Endothelial cell of umbilical vein (primary cell): ENCODE data around the gene L3MBTL4. TPM values are rescaled to one million over a fixed set of nuclear protein-coding genes. Genes with fewer than 3 reads are reported as not detected.

Experiments used
- BruUV-seq: library from RNA; stranded (reverse); fragments of 400-500 nt; replicated peaks from 2 replicates; lab custom pipeline; 2021; lab: Mats Ljungman, UMichigan
- CTCF ChIA-PET: fragments of 300-600, 350-600 bp; sonication (Branson Sonifier 250); formaldehyde crosslinking; loops from one replicate; lab custom pipeline; 2021; ENCODE audit warnings: antibody characterized with exemption, inconsistent platforms; lab: Charles Lee
- POLR2A ChIA-PET: fragments of 300-600, 350-600 bp; sonication (Branson Sonifier 250); formaldehyde crosslinking; loops from one replicate; lab custom pipeline; 2021; ENCODE audit warnings: antibody characterized with exemption, inconsistent platforms; lab: Charles Lee
- DNase-seq: peaks from one replicate; pipeline ENCODE4 v3.0.0-alpha.2; 2011; ENCODE audit warnings: low read depth, low spot score
- FAIRE-seq: peaks from 2 replicates; lab custom pipeline; 2011; peaks lifted over from hg19 to GRCh38; lab: Jason Lieb, UNC
- H2AFZ ChIP-seq: 2 replicates; pipeline ENCODE4 v1.6.0; 2012; ENCODE audit warnings: low read depth, low read length, control low read depth, inconsistent platforms
- H3K27ac ChIP-seq: 2 replicates; pipeline ENCODE4 v1.5.1; 2011; ENCODE audit warnings: low read depth, mild to moderate bottlenecking, control low read depth, low read length, moderate library complexity; ENCODE audit not compliant: insufficient read depth
- H3K27me3 ChIP-seq, 2 experiments: 2 replicates each; pipeline versions ENCODE4 v1.6.0 to v1.6.1; 2011; ENCODE audit warnings: low read length in 2 of 2, mixed read lengths in 1 of 2; ENCODE audit not compliant: control insufficient read depth in 2 of 2, insufficient read depth in 2 of 2
- H3K36me3 ChIP-seq, 2 experiments: 2 replicates in 1 of 2; 3 replicates in 1 of 2; pipeline ENCODE4 v1.5.1; 2011; ENCODE audit warnings: low read length in 2 of 2, mild to moderate bottlenecking in 1 of 2, moderate library complexity in 1 of 2; ENCODE audit not compliant: control insufficient read depth in 2 of 2, insufficient read depth in 2 of 2; ENCODE audit errors: extremely low read depth in 1 of 2
- H3K4me1 ChIP-seq: 3 replicates; pipeline ENCODE4 v1.5.1; 2011; ENCODE audit warnings: mild to moderate bottlenecking, low read length; ENCODE audit not compliant: control insufficient read depth, insufficient read depth; ENCODE audit errors: extremely low read depth
- H3K4me2 ChIP-seq: 2 replicates; pipeline ENCODE4 v1.6.1; 2011; ENCODE audit warnings: low read length, control low read depth, mixed read lengths; ENCODE audit not compliant: insufficient read depth
- H3K4me3 ChIP-seq, 3 experiments: fragments of 200-600 bp in 1 of 3; sonication (generic), shearing (Covaris generic) in 1 of 3; replicated peaks in 1 of 3; 2 replicates each; pipeline ENCODE4 v1.5.1; 2011 to 2016; ENCODE audit warnings: control low read depth in 3 of 3, low read length in 3 of 3, mild to moderate bottlenecking in 2 of 3, inconsistent platforms in 1 of 3, low read depth in 1 of 3, moderate library complexity in 1 of 3; ENCODE audit not compliant: insufficient read depth in 1 of 3
- H3K79me2 ChIP-seq: 2 replicates; pipeline ENCODE4 v1.6.0; 2012; ENCODE audit warnings: low read length, inconsistent platforms; ENCODE audit not compliant: control insufficient read depth, insufficient read depth
- H3K9ac ChIP-seq: replicated peaks from 2 replicates; pipeline ENCODE3; 2011; ENCODE audit warnings: low read length, control low read depth; ENCODE audit not compliant: insufficient read depth; ENCODE audit errors: extremely low read depth
- H3K9me1 ChIP-seq: replicated peaks from 3 replicates; pipeline ENCODE4 v1.6.0; 2011; ENCODE audit warnings: mild to moderate bottlenecking, low read length; ENCODE audit not compliant: control insufficient read depth, insufficient read depth; ENCODE audit errors: extremely low read depth
- H3K9me3 ChIP-seq: replicated peaks from 2 replicates; pipeline ENCODE4 v1.5.1; 2012; ENCODE audit warnings: low read length, inconsistent platforms; ENCODE audit not compliant: control insufficient read depth, insufficient read depth
- H4K20me1 ChIP-seq: replicated peaks from 2 replicates; pipeline ENCODE3; 2011; ENCODE audit warnings: mild to moderate bottlenecking, low read length; ENCODE audit not compliant: control insufficient read depth, insufficient read depth; ENCODE audit errors: extremely low read depth
- EZH2 ChIP-seq: IDR thresholded peaks from 2 replicates; pipeline ENCODE4 v1.6.1; 2012; ENCODE audit warnings: borderline replicate concordance, low read depth, mild to moderate bottlenecking, moderate library complexity, low read length, inconsistent platforms; ENCODE audit not compliant: severe bottlenecking
- FOS ChIP-seq: IDR thresholded peaks from 2 replicates; pipeline ENCODE4 v1.6.1; 2011; ENCODE audit warnings: mild to moderate bottlenecking, low read length, moderate library complexity, borderline replicate concordance; ENCODE audit not compliant: insufficient read depth
- GATA2 ChIP-seq: IDR thresholded peaks from 2 replicates; pipeline ENCODE4 v1.7.0; 2011; ENCODE audit warnings: low read depth, mild to moderate bottlenecking, moderate library complexity, mixed read lengths, low read length; ENCODE audit not compliant: insufficient read length, insufficient read depth
- JUN ChIP-seq: IDR thresholded peaks from 2 replicates; pipeline ENCODE4 v1.6.1; 2011; ENCODE audit warnings: borderline replicate concordance, low read depth; ENCODE audit not compliant: insufficient read length, insufficient read depth
- MYC ChIP-seq: IDR thresholded peaks from one replicate; pipeline ENCODE4 v1.6.1; 2011; ENCODE audit warnings: mild to moderate bottlenecking, low read depth, low read length
- POLR2A ChIP-seq: IDR thresholded peaks from 2 replicates; pipeline ENCODE4 v1.6.1; 2012; ENCODE audit warnings: low read depth, mild to moderate bottlenecking, control low read depth, low read length
- POLR2AphosphoS5 ChIP-seq: IDR thresholded peaks from 2 replicates; pipeline ENCODE4 v1.6.1; 2012; ENCODE audit warnings: low read depth, mild to moderate bottlenecking, control low read depth, low read length, moderate library complexity; ENCODE audit not compliant: insufficient read depth
- dilution Hi-C: fragments of 300-500 bp; cut with MboI; formaldehyde crosslinking; loops from one replicate; pipeline ENCODE4 v1.15.0; 2019; ENCODE audit warnings: low sequenced_read_pairs; ENCODE audit not compliant: extremely low pct_ligation_motif_present
- intact Hi-C: fragments of 100-400 bp; cut with micrococcal nuclease; formaldehyde crosslinking; loops from one replicate; pipeline ENCODE4 v1.10.0; 2022
- polyA plus RNA-seq, 4 experiments: library from polyadenylated mRNA; depleted of rRNA in 3 of 4; stranded (reverse) in 3 of 4; unstranded in 1 of 4; fragments of >200 nt; gene quantifications; 2 replicates each; pipeline versions ENCODE4 v1.2.1 to v1.2.3, GENCODE V29; 2011 to 2012; ENCODE audit warnings: missing spikeins in 1 of 4
- total RNA-seq: library from RNA; stranded (reverse); gene quantifications from 2 replicates; pipeline ENCODE4 v1.2.3, GENCODE V29; 2021
- TF ChIP-seq, protein P1 (sequence below): IDR thresholded peaks from 2 replicates; pipeline ENCODE4 v1.6.1; 2011; ENCODE audit not compliant: insufficient read depth, insufficient read length
- TF ChIP-seq, protein P2 (sequence below), 2 donors: IDR thresholded peaks; 1 replicate in 1 of 2; 2 replicates in 1 of 2; pipeline ENCODE4 v1.5.1; 2011; ENCODE audit warnings: low read length in 2 of 2, mild to moderate bottlenecking in 2 of 2, moderate library complexity in 2 of 2, control low read depth in 1 of 2, inconsistent platforms in 1 of 2, low read depth in 1 of 2; ENCODE audit not compliant: insufficient read depth in 1 of 2; ENCODE audit errors: extremely low read depth in 1 of 2

The L3MBTL4 gene
- total and polyA plus RNA-seq, 2 donors (not counting 3 experiments of a cell fraction or from before 2014, with no cell fraction given), result 0.80 TPM; not detected in 1

DNA sequence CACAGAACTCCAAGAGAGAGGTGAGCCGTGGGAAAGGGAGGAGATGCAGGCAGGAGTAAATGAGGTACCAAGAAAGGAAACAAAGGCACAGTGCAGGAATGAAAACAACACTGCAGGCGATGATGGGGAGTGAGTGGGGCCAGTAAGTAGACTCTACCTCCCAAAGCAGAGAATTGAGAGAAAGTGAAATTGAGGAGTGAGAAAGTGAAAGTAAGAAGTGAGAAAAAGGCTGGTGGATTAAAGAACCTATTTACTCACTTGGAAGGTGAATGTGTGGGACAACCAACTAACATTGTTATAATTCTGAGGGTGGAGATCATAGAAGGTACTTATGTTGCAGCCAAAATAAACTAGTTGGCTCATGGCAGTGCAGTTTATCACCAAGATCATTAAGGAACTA, 326.3 kb downstream of the L3MBTL4 start:
- Histone ChIP-seq H3K9ac (no peak overlapping the region), H3K9me1 (no peaks in the 10 kb centered on the region), H3K36me3 (no peaks in the 10 kb centered on the region), H3K79me2 (no peaks in the 10 kb centered on the region), H3K9me3 (no peaks in the 10 kb centered on the region), H3K4me3 (no peak overlapping the region), H2AFZ (no peak overlapping the region), H3K27ac (no peak overlapping the region), H3K27me3 (no peaks in the 10 kb centered on the region), H3K4me1 (no peaks in the 10 kb centered on the region), H3K4me2 (no peak overlapping the region), H4K20me1 (no peaks in the 10 kb centered on the region)
- ChIA-PET CTCF (no interaction called here), POLR2A (no interaction called here)
- FAIRE-seq, result no peak
- BruUV-seq, result no TSS peak
- TF ChIP-seq EZH2 (no peak), JUN (no peak), POLR2AphosphoS5 (no peak), GATA2 (no peak), MYC (no peak), FOS (no peak), POLR2A (no peak)
- TF ChIP-seq, protein P1, sequence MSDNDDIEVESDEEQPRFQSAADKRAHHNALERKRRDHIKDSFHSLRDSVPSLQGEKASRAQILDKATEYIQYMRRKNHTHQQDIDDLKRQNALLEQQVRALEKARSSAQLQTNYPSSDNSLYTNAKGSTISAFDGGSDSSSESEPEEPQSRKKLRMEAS, result no peak
- TF ChIP-seq, protein P2, sequence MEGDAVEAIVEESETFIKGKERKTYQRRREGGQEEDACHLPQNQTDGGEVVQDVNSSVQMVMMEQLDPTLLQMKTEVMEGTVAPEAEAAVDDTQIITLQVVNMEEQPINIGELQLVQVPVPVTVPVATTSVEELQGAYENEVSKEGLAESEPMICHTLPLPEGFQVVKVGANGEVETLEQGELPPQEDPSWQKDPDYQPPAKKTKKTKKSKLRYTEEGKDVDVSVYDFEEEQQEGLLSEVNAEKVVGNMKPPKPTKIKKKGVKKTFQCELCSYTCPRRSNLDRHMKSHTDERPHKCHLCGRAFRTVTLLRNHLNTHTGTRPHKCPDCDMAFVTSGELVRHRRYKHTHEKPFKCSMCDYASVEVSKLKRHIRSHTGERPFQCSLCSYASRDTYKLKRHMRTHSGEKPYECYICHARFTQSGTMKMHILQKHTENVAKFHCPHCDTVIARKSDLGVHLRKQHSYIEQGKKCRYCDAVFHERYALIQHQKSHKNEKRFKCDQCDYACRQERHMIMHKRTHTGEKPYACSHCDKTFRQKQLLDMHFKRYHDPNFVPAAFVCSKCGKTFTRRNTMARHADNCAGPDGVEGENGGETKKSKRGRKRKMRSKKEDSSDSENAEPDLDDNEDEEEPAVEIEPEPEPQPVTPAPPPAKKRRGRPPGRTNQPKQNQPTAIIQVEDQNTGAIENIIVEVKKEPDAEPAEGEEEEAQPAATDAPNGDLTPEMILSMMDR (IDR thresholded peaks at IDR 0.05; ENCODE audit: extremely low read depth in 1 of 2, insufficient read depth in 1 of 2, low read depth in 1 of 2, low read length in 2 of 2), result no peak
- no peak for DNase-seq
- intact Hi-C loops (no loop called here), dilution Hi-C loops (no loop called here)
